HCT116 (cell line): ENCODE results near the gene CIBAR2. TPM values are rescaled to one million over a fixed set of nuclear protein-coding genes. Genes with fewer than 3 reads are reported as not detected.

ENCODE experiments used
- ATAC-seq: fragments of 200-7000 bp; cut with Tn5 transposase; 2 replicates; pipeline ENCODE4 v1.9.1; 2020; ENCODE audit warnings: mild to moderate bottlenecking, moderate library complexity
- BruUV-seq: library from RNA; stranded (reverse); fragments of 400-500 nt; replicated peaks from 2 replicates; lab custom pipeline; 2021; lab: Mats Ljungman, UMichigan
- CTCF ChIA-PET: fragments of 300-600 bp; sonication (Branson Sonifier 250); formaldehyde crosslinking; loops from one replicate; lab custom pipeline; 2021; ENCODE audit warnings: antibody characterized with exemption; lab: Charles Lee
- POLR2A ChIA-PET: fragments of 300-600, 350-600 bp; sonication (Branson Sonifier 250); formaldehyde crosslinking; loops from one replicate; lab custom pipeline; 2021; ENCODE audit warnings: antibody characterized with exemption; lab: Charles Lee
- RAD21 ChIA-PET, 2 experiments: fragments of 300-600 bp; sonication (Branson Sonifier 250); formaldehyde crosslinking; loops; one replicate each; lab custom pipeline; 2023; ENCODE audit warnings: low total read pairs in 2 of 2; ENCODE audit not compliant: uncharacterized antibody in 2 of 2, unreplicated experiment in 2 of 2, low non-redundant PET in 1 of 2; lab: Charles Lee
- DNase-seq: peaks from one replicate; pipeline ENCODE4 v3.0.0-alpha.2; 2010; ENCODE audit warnings: low read depth, low spot score
- H2AFZ ChIP-seq: fragments of 200-600 bp; shearing (Covaris generic), sonication (generic); 2 replicates; pipeline ENCODE4 v1.6.1; 2017; ENCODE audit warnings: low read depth, mixed run types, mixed read lengths, antibody characterized with exemption, low read length; ENCODE audit not compliant: poor library complexity, severe bottlenecking
- H3K27ac ChIP-seq: 2 replicates; pipeline ENCODE4 v1.5.1; 2012; ENCODE audit warnings: low read depth, low read length
- H3K27me3 ChIP-seq: fragments of 200-600 bp; sonication (generic); 2 replicates; pipeline ENCODE4 v1.6.1; 2016; ENCODE audit warnings: mixed run types, low read length, mixed read lengths; ENCODE audit not compliant: insufficient read depth
- H3K36me3 ChIP-seq, 2 experiments: fragments of 200-500 bp in 1 of 2; fragments of 200-600 bp in 1 of 2; sonication (Bioruptor generic) in 1 of 2; sonication (generic) in 1 of 2; 2 replicates each; pipeline versions ENCODE4 v1.5.1 to v1.6.1; 2014 to 2016; ENCODE audit warnings: low read length in 2 of 2, inconsistent platforms in 1 of 2, mixed read lengths in 1 of 2, mixed run types in 1 of 2; ENCODE audit not compliant: insufficient read depth in 2 of 2, control insufficient read depth in 1 of 2
- H3K4me1 ChIP-seq, 2 experiments: fragments of 200-600 bp in 1 of 2; sonication (generic) in 1 of 2; 2 replicates each; pipeline versions ENCODE4 v1.5.1 to v1.6.1; 2012 to 2017; ENCODE audit warnings: low read length in 2 of 2, inconsistent platforms in 1 of 2, mild to moderate bottlenecking in 1 of 2, mixed read lengths in 1 of 2, mixed run types in 1 of 2, moderate library complexity in 1 of 2; ENCODE audit not compliant: insufficient read depth in 2 of 2, control insufficient read depth in 1 of 2
- H3K4me2 ChIP-seq: fragments of 200-600 bp; sonication (generic); 2 replicates; pipeline ENCODE4 v1.6.1; 2017; ENCODE audit warnings: mixed run types, low read length, mixed read lengths
- H3K4me3 ChIP-seq, 2 experiments: fragments of 200-600 bp in 1 of 2; sonication (generic) in 1 of 2; replicated peaks in 1 of 2; 2 replicates each; pipeline ENCODE4 v1.5.1; 2011 to 2016; ENCODE audit warnings: low read length in 2 of 2, control low read depth in 1 of 2, low read depth in 1 of 2, mild to moderate bottlenecking in 1 of 2, mixed read lengths in 1 of 2, mixed run types in 1 of 2
- H3K79me2 ChIP-seq: fragments of 200-600 bp; sonication (generic); 2 replicates; pipeline ENCODE4 v1.6.1; 2017; ENCODE audit warnings: mild to moderate bottlenecking, mixed run types, low read length, moderate library complexity, mixed read lengths; ENCODE audit not compliant: insufficient read depth
- H3K9ac ChIP-seq: fragments of 200-600 bp; sonication (generic); 2 replicates; pipeline ENCODE4 v1.6.1; 2016; ENCODE audit warnings: low read length, mixed read lengths
- H3K9me2 ChIP-seq: fragments of 200-600 bp; sonication (generic), shearing (Covaris generic); 2 replicates; pipeline ENCODE4 v1.6.1; 2017; ENCODE audit warnings: mixed run types, mild to moderate bottlenecking, moderate library complexity; ENCODE audit not compliant: insufficient read depth
- H3K9me3 ChIP-seq, 2 experiments: fragments of 200-500 bp in 1 of 2; fragments of 200-600 bp in 1 of 2; sonication (Bioruptor generic) in 1 of 2; sonication (generic) in 1 of 2; 2 replicates each; pipeline ENCODE4 v1.6.1; 2014 to 2017; ENCODE audit warnings: low read length in 2 of 2, mixed read lengths in 2 of 2, inconsistent platforms in 1 of 2, low read depth in 1 of 2, mild to moderate bottlenecking in 1 of 2, mixed run types in 1 of 2, moderate library complexity in 1 of 2; ENCODE audit not compliant: control insufficient read depth in 1 of 2, insufficient read depth in 1 of 2
- H4K20me1 ChIP-seq: fragments of 200-600 bp; sonication (generic), shearing (Covaris generic); 2 replicates; pipeline ENCODE4 v1.6.1; 2017; ENCODE audit warnings: mixed run types, mild to moderate bottlenecking, moderate library complexity; ENCODE audit not compliant: insufficient read depth
- CBX3 ChIP-seq: IDR thresholded peaks from 2 replicates; pipeline ENCODE4 v1.6.1; 2012; ENCODE audit warnings: low read depth
- EGR1 ChIP-seq: IDR thresholded peaks from 2 replicates; pipeline ENCODE4 v1.6.1; 2012; ENCODE audit warnings: low read depth
- EZH2 ChIP-seq: fragments of 200-600 bp; sonication (generic); IDR thresholded peaks from 2 replicates; pipeline ENCODE4 v1.6.1; 2017; ENCODE audit warnings: antibody characterized with exemption, mixed run types
- FOSL1 ChIP-seq: IDR thresholded peaks from 2 replicates; pipeline ENCODE4 v1.6.1; 2012; ENCODE audit warnings: low read depth
- TCF7L2 ChIP-seq: IDR thresholded peaks from 2 replicates; pipeline ENCODE4 v1.7.0; 2011; ENCODE audit warnings: borderline replicate concordance, inconsistent platforms; ENCODE audit not compliant: insufficient read depth, insufficient read length; ENCODE audit errors: extremely low read depth
- YY1 ChIP-seq: IDR thresholded peaks from 2 replicates; pipeline ENCODE4 v1.6.1; 2011; ENCODE audit warnings: low read length, low read depth, moderate library complexity, mild to moderate bottlenecking; ENCODE audit not compliant: insufficient replicate concordance; ENCODE audit errors: extremely low read depth
- intact Hi-C: fragments of 100-400 bp; cut with micrococcal nuclease; formaldehyde crosslinking; loops from 2 replicates; pipeline ENCODE4 v1.10.0; 2022
- total RNA-seq: library from RNA; stranded (reverse); gene quantifications from one replicate; pipeline ENCODE4 v1.2.1, GENCODE V29; 2021; ENCODE audit not compliant: unreplicated experiment
- TF ChIP-seq, protein P1 (sequence below), 3 experiments: fragments of 200-600 bp in 1 of 3; sonication (generic) in 1 of 3; IDR thresholded peaks in 2 of 3; conservative IDR thresholded peaks in 1 of 3; 2 replicates each; pipeline ENCODE4 v1.5.1; 2012 to 2017; ENCODE audit warnings: low read depth in 2 of 3, low read length in 2 of 3, antibody characterized with exemption in 1 of 3, borderline replicate concordance in 1 of 3, control low read depth in 1 of 3, mild to moderate bottlenecking in 1 of 3, mixed read lengths in 1 of 3, mixed run types in 1 of 3, moderate library complexity in 1 of 3; ENCODE audit not compliant: insufficient read depth in 1 of 3
- TF ChIP-seq, protein P2 (sequence below): IDR thresholded peaks from 2 replicates; pipeline ENCODE4 v1.6.1; 2012; ENCODE audit warnings: low read depth

CIBAR2 gene
- total RNA-seq, 1 experiment from 2014 or later: 0.27 TPM

DNA sequence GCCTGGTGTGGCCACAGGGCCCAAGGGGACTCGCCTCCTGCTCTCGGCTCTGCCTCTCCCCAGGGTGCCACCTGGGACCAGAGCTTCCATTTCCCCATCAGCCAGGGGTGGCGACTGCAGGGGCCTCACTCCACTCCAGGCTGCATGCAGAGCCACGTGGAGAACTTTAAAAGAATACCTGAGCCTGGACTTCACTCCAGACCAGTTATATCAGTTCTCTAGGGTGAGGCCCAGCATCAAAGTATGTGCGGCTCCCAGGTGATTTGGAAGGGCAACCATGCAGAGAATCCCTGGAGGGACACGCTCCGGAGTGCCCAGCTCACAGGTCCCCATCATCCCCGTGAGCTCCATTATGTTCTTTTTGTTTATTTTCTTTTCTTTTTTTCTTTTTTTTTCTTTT, 44.8 kb downstream of the CIBAR2 start:
- ChIA-PET CTCF (interaction anchor here (1.0 kb wide), 1 partner anchor 19 kb away, joined by 4 read pairs; no protein-coding TSS in a partner anchor), RAD21 (no interaction called here), POLR2A (no interaction called here)
- no peak overlapping the region for H3K4me3 ChIP-seq
- ATAC-seq (no peak), DNase-seq (no peak)
- H4K20me1 ChIP-seq: no peaks in the 10 kb centered on the region
- H3K9ac ChIP-seq: no peak overlapping the region
- H3K4me1 ChIP-seq: peaks cover 0 to 11% of the 10 kb centered on the region in 2 experiments; a peak in 2 of 4 replicates
- H3K4me2 ChIP-seq: no peak overlapping the region
- no peaks in the 10 kb centered on the region for H3K79me2 ChIP-seq
- H3K9me2 ChIP-seq: no peaks in the 10 kb centered on the region
- no TSS peak for BruUV-seq
- no peak overlapping the region for H3K27ac ChIP-seq
- H3K27me3 ChIP-seq: no peaks in the 10 kb centered on the region
- intact Hi-C loops: no loop called here
- no peaks in the 10 kb centered on the region for H3K9me3 ChIP-seq
- no peaks in the 10 kb centered on the region for H3K36me3 ChIP-seq
- no peak overlapping the region for H2AFZ ChIP-seq
- TF ChIP-seq, protein P1, sequence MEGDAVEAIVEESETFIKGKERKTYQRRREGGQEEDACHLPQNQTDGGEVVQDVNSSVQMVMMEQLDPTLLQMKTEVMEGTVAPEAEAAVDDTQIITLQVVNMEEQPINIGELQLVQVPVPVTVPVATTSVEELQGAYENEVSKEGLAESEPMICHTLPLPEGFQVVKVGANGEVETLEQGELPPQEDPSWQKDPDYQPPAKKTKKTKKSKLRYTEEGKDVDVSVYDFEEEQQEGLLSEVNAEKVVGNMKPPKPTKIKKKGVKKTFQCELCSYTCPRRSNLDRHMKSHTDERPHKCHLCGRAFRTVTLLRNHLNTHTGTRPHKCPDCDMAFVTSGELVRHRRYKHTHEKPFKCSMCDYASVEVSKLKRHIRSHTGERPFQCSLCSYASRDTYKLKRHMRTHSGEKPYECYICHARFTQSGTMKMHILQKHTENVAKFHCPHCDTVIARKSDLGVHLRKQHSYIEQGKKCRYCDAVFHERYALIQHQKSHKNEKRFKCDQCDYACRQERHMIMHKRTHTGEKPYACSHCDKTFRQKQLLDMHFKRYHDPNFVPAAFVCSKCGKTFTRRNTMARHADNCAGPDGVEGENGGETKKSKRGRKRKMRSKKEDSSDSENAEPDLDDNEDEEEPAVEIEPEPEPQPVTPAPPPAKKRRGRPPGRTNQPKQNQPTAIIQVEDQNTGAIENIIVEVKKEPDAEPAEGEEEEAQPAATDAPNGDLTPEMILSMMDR (IDR thresholded peaks at IDR 0.05 in 2 of 3, conservative IDR thresholded peaks at IDR 0.05 in 1 of 3; ENCODE audit: borderline replicate concordance in 1 of 3, insufficient read depth in 1 of 3, low read depth in 2 of 3, low read length in 2 of 3): no peak
- TF ChIP-seq YY1 (no peak), CBX3 (no peak), EZH2 (no peak), EGR1 (no peak), TCF7L2 (no peak), FOSL1 (no peak)
- TF ChIP-seq, protein P2, sequence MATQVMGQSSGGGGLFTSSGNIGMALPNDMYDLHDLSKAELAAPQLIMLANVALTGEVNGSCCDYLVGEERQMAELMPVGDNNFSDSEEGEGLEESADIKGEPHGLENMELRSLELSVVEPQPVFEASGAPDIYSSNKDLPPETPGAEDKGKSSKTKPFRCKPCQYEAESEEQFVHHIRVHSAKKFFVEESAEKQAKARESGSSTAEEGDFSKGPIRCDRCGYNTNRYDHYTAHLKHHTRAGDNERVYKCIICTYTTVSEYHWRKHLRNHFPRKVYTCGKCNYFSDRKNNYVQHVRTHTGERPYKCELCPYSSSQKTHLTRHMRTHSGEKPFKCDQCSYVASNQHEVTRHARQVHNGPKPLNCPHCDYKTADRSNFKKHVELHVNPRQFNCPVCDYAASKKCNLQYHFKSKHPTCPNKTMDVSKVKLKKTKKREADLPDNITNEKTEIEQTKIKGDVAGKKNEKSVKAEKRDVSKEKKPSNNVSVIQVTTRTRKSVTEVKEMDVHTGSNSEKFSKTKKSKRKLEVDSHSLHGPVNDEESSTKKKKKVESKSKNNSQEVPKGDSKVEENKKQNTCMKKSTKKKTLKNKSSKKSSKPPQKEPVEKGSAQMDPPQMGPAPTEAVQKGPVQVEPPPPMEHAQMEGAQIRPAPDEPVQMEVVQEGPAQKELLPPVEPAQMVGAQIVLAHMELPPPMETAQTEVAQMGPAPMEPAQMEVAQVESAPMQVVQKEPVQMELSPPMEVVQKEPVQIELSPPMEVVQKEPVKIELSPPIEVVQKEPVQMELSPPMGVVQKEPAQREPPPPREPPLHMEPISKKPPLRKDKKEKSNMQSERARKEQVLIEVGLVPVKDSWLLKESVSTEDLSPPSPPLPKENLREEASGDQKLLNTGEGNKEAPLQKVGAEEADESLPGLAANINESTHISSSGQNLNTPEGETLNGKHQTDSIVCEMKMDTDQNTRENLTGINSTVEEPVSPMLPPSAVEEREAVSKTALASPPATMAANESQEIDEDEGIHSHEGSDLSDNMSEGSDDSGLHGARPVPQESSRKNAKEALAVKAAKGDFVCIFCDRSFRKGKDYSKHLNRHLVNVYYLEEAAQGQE: no peak
